Measurements from ENCODE around the gene PUSL1. TPM values are rescaled to one million over a fixed set of nuclear protein-coding genes. Genes with fewer than 3 reads are reported as not detected.

The PUSL1 gene
- total RNA-seq, 1 experiment from 2014 or later, result 15.7 TPM

- DNase-seq (ENCODE audit: low read depth), result no peak
These were observed 46.2 kb downstream of the PUSL1 start for GRCh38 chr1:1354271-1355247.

GRCh38 chr1:1355416-1355815 lies 47.0 kb downstream of the PUSL1 start:
- peak; percentile 44 for DNase-seq (ENCODE audit: low read depth)

DNA sequence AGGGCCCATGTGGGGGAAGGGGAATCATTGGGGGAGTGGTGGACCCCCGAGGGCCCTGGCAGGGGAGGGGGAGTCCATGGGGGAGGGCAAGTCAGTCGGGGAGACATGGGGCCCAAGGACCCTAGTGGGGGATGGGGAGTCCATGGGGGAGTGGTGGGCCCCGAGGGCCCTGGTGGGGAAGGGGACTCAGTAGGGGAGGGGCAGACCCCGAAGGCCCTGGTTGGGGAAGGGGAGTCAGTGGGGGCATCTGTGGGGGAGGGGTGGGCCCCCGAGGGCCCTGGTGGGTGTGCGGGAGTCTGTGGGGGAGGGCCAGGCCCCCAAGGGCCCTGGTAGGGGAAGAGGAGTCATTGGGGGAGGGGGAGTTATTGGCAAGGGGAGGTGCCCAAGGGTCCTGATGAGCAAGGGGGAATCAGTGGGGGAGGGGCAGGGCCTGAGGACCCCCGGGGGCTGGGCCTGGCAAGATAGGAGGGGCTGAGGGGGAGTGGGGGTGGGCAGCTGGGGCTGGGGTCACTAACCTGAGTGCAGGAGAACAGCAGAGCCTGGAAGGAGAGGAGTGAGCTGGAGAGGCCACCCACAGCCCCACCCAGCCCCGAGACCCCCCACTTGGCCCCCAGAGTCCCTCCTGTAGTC lies 47.9 kb downstream of the PUSL1 start:
- no peak for DNase-seq (ENCODE audit: low read depth)

- DNase-seq (ENCODE audit: low read depth), result no peak
These were observed 48.5 kb downstream of the PUSL1 start for GRCh38 chr1:1356796-1357401.

GRCh38 chr1:1357871-1358432 lies 49.6 kb downstream of the PUSL1 start:
- DNase-seq (ENCODE audit: low read depth), result no peak

GRCh38 chr1:1358433-1359271 lies 50.3 kb downstream of the PUSL1 start, which contains the start of gene MXRA8:
Gene MXRA8, minus strand, starts transcription at chr1:1358555. Its CDS starts 51 bp downstream, at chr1:1358504.
- DNase-seq (ENCODE audit: low read depth), result peak; percentile 44

- DNase-seq (ENCODE audit: low read depth), result peak; percentile 69
These were observed 50.9 kb downstream of the PUSL1 start for GRCh38 chr1:1359308-1359663.

GRCh38 chr1:1359664-1360468 lies 51.5 kb downstream of the PUSL1 start:
- DNase-seq (ENCODE audit: low read depth), result peak; percentile 85

GRCh38 chr1:1360506-1361169 lies 52.2 kb downstream of the PUSL1 start:
- DNase-seq (ENCODE audit: low read depth), result peak; percentile 96

Other genes starting within 250 kb of the PUSL1 start
- gene RNF223, start 234.3 kb upstream of the PUSL1 start, total RNA-seq (2014; rRNA removed; shearing (Covaris generic)), result not detected in 2 replicates
- gene C1orf159, start 192.5 kb upstream of the PUSL1 start, total RNA-seq (2014; rRNA removed; shearing (Covaris generic)), result 10.3 and 16.2 TPM in 2 replicates
- gene TTLL10, start 134.7 kb upstream of the PUSL1 start, total RNA-seq (2014; rRNA removed; shearing (Covaris generic)), result not detected in 2 replicates
- not detected in 2 replicates for gene TNFRSF18, start 102.0 kb upstream of the PUSL1 start, total RNA-seq (2014; rRNA removed; shearing (Covaris generic))
- 0.10 TPM in 1 of 2 replicates, not detected in the other for gene TNFRSF4, start 94.4 kb upstream of the PUSL1 start, total RNA-seq (2014; rRNA removed; shearing (Covaris generic))
- gene SDF4, start 76.6 kb upstream of the PUSL1 start, total RNA-seq (2014; rRNA removed; shearing (Covaris generic)), result 74.4 and 80.5 TPM in 2 replicates
- 13.9 and 18.2 TPM in 2 replicates for gene B3GALT6, start 76.4 kb upstream of the PUSL1 start, total RNA-seq (2014; rRNA removed; shearing (Covaris generic))
- not detected in 2 replicates for gene C1QTNF12, start 61.9 kb upstream of the PUSL1 start, total RNA-seq (2014; rRNA removed; shearing (Covaris generic))
- 54.3 and 61.9 TPM in 2 replicates for gene UBE2J2, start 34.7 kb upstream of the PUSL1 start, total RNA-seq (2014; rRNA removed; shearing (Covaris generic))
- gene SCNN1D, start 28.2 kb upstream of the PUSL1 start, total RNA-seq (2014; rRNA removed; shearing (Covaris generic)), result 0.39 and 0.84 TPM in 2 replicates
- 10.3 and 19.1 TPM in 2 replicates for gene ACAP3, start 667 bp upstream of the PUSL1 start, total RNA-seq (2014; rRNA removed; shearing (Covaris generic))
- gene INTS11, start 16.1 kb downstream of the PUSL1 start, total RNA-seq (2014; rRNA removed; shearing (Covaris generic)), result 62.6 and 75.4 TPM in 2 replicates
- gene CPTP, start 16.2 kb downstream of the PUSL1 start, total RNA-seq (2014; rRNA removed; shearing (Covaris generic)), result 18.7 and 23.9 TPM in 2 replicates
- gene TAS1R3, start 22.7 kb downstream of the PUSL1 start, total RNA-seq (2014; rRNA removed; shearing (Covaris generic)), result 0.48 and 0.68 TPM in 2 replicates
- gene DVL1, start 40.8 kb downstream of the PUSL1 start, total RNA-seq (2014; rRNA removed; shearing (Covaris generic)), result 24.0 and 36.5 TPM in 2 replicates
- gene MXRA8, start 50.0 kb downstream of the PUSL1 start, total RNA-seq (2014; rRNA removed; shearing (Covaris generic)), result 4.0 and 4.1 TPM in 2 replicates
- gene AURKAIP1, start 66.6 kb downstream of the PUSL1 start, total RNA-seq (2014; rRNA removed; shearing (Covaris generic)), result 141 and 204 TPM in 2 replicates
- 62.8 and 66.2 TPM in 2 replicates for gene CCNL2, start 90.7 kb downstream of the PUSL1 start, total RNA-seq (2014; rRNA removed; shearing (Covaris generic))
- 227 and 241 TPM in 2 replicates for gene MRPL20, start 98.7 kb downstream of the PUSL1 start, total RNA-seq (2014; rRNA removed; shearing (Covaris generic))
- gene ANKRD65, start 112.7 kb downstream of the PUSL1 start, total RNA-seq (2014; rRNA removed; shearing (Covaris generic)), result not detected in 2 replicates
- gene VWA1, start 127.1 kb downstream of the PUSL1 start, total RNA-seq (2014; rRNA removed; shearing (Covaris generic)), result 5.6 and 5.7 TPM in 2 replicates
- not detected in 2 replicates for gene ATAD3C, start 141.1 kb downstream of the PUSL1 start, total RNA-seq (2014; rRNA removed; shearing (Covaris generic))
- 11.3 and 15.9 TPM in 2 replicates for gene ATAD3B, start 163.2 kb downstream of the PUSL1 start, total RNA-seq (2014; rRNA removed; shearing (Covaris generic))
- gene ATAD3A, start 203.6 kb downstream of the PUSL1 start, total RNA-seq (2014; rRNA removed; shearing (Covaris generic)), result 24.9 and 39.2 TPM in 2 replicates
- not detected in 2 replicates for gene TMEM240, start 232.0 kb downstream of the PUSL1 start, total RNA-seq (2014; rRNA removed; shearing (Covaris generic))

Data from RPMI7951 (cell line).